H9 (cell line): ENCODE measurements around the gene EML3. TPM values are rescaled to one million over a fixed set of nuclear protein-coding genes. Genes with fewer than 3 reads are reported as not detected.

ENCODE experiments used
- DNase-seq: peaks from one replicate; pipeline ENCODE4 v3.0.0-alpha.2; 2017
- H2AFZ ChIP-seq: one replicate; pipeline ENCODE4 v1.6.1; 2013; ENCODE audit warnings: mild to moderate bottlenecking, low read length, control low read depth, moderate library complexity
- H2AK5ac ChIP-seq: 2 replicates; pipeline ENCODE4 v1.6.1; 2013; ENCODE audit warnings: low read length, control low read depth, mixed read lengths; ENCODE audit not compliant: insufficient read length
- H2BK120ac ChIP-seq: one replicate; pipeline ENCODE4 v1.6.1; 2013; ENCODE audit warnings: low read depth, mild to moderate bottlenecking, low read length, control low read depth, inconsistent platforms; ENCODE audit not compliant: poor library complexity, severe bottlenecking
- H2BK12ac ChIP-seq: 2 replicates; pipeline ENCODE4 v1.6.1; 2013; ENCODE audit warnings: low read length, control low read depth, mixed read lengths, low read depth; ENCODE audit not compliant: insufficient read length
- H2BK15ac ChIP-seq: 2 replicates; pipeline ENCODE4 v1.6.1; 2013; ENCODE audit warnings: low read depth, low read length, control low read depth
- H2BK20ac ChIP-seq: one replicate; pipeline ENCODE4 v1.6.1; 2013; ENCODE audit warnings: low read depth, mild to moderate bottlenecking, low read length, control low read depth, inconsistent platforms; ENCODE audit not compliant: poor library complexity, severe bottlenecking
- H2BK5ac ChIP-seq: 2 replicates; pipeline ENCODE4 v1.6.1; 2013; ENCODE audit warnings: low read length, control low read depth, mixed read lengths; ENCODE audit not compliant: insufficient read length
- H3K14ac ChIP-seq: 2 replicates; pipeline ENCODE4 v1.6.1; 2013; ENCODE audit warnings: low read length, control low read depth; ENCODE audit not compliant: insufficient read depth
- H3K18ac ChIP-seq: 2 replicates; pipeline ENCODE4 v1.6.1; 2013; ENCODE audit warnings: low read depth, mild to moderate bottlenecking, mixed read lengths, low read length, control low read depth; ENCODE audit not compliant: insufficient read length
- H3K23ac ChIP-seq: 2 replicates; pipeline ENCODE4 v1.6.1; 2013; ENCODE audit warnings: low read length, control low read depth, mixed read lengths, low read depth; ENCODE audit not compliant: insufficient read length
- H3K23me2 ChIP-seq: 2 replicates; pipeline ENCODE4 v1.6.1; 2013; ENCODE audit warnings: low read depth, mild to moderate bottlenecking, mixed read lengths, low read length, control low read depth; ENCODE audit not compliant: insufficient read length, poor library complexity, severe bottlenecking
- H3K27ac ChIP-seq: 2 replicates; pipeline ENCODE4 v1.5.1; 2013; ENCODE audit warnings: low read length, control low read depth, mixed read lengths, low read depth; ENCODE audit not compliant: insufficient read length
- H3K27me3 ChIP-seq: 2 replicates; pipeline ENCODE4 v1.6.1; 2013; ENCODE audit warnings: low read length, control low read depth, inconsistent platforms; ENCODE audit not compliant: insufficient read depth
- H3K4ac ChIP-seq: 2 replicates; pipeline ENCODE4 v1.6.1; 2013; ENCODE audit warnings: low read depth, mild to moderate bottlenecking, control low read depth, inconsistent platforms, low read length, moderate library complexity
- H3K4me1 ChIP-seq: 2 replicates; pipeline ENCODE4 v1.6.1; 2013; ENCODE audit warnings: low read length, control low read depth, inconsistent platforms; ENCODE audit not compliant: insufficient read depth
- H3K4me2 ChIP-seq: 2 replicates; pipeline ENCODE4 v1.6.1; 2013; ENCODE audit warnings: low read length, control low read depth, mixed read lengths; ENCODE audit not compliant: insufficient read length, insufficient read depth
- H3K56ac ChIP-seq: 2 replicates; pipeline ENCODE4 v1.6.1; 2013; ENCODE audit warnings: low read depth, mild to moderate bottlenecking, mixed read lengths, low read length, control low read depth; ENCODE audit not compliant: insufficient read length
- H3K79me1 ChIP-seq: 2 replicates; pipeline ENCODE4 v1.6.1; 2013; ENCODE audit warnings: low read depth, mild to moderate bottlenecking, moderate library complexity, low read length, control low read depth, inconsistent platforms; ENCODE audit not compliant: insufficient read depth, poor library complexity, severe bottlenecking
- H3K79me2 ChIP-seq: 2 replicates; pipeline ENCODE4 v1.6.1; 2013; ENCODE audit warnings: low read length, control low read depth, inconsistent platforms; ENCODE audit not compliant: insufficient read depth
- H3K9ac ChIP-seq: 2 replicates; pipeline ENCODE4 v1.6.1; 2013; ENCODE audit warnings: low read length, control low read depth, mixed read lengths; ENCODE audit not compliant: insufficient read length; ENCODE audit errors: extremely low read depth
- H3K9me3 ChIP-seq: one replicate; pipeline ENCODE4 v1.6.1; 2013; ENCODE audit warnings: low read depth, low read length, inconsistent platforms; ENCODE audit not compliant: control insufficient read depth
- H3T11ph ChIP-seq: one replicate; pipeline ENCODE4 v1.6.1; 2013; ENCODE audit warnings: mild to moderate bottlenecking, low read length, control low read depth, inconsistent platforms
- H4K20me1 ChIP-seq: one replicate; pipeline ENCODE4 v1.6.1; 2013; ENCODE audit not compliant: control insufficient read depth, insufficient read length, insufficient read depth
- H4K5ac ChIP-seq: 2 replicates; pipeline ENCODE4 v1.6.1; 2013; ENCODE audit warnings: low read depth, mild to moderate bottlenecking, mixed read lengths, low read length, control low read depth; ENCODE audit not compliant: insufficient read length
- H4K8ac ChIP-seq: replicated peaks from 2 replicates; pipeline ENCODE4 v1.6.1; 2013; ENCODE audit warnings: low read length, control low read depth, mixed read lengths, low read depth; ENCODE audit not compliant: insufficient read length
- H4K91ac ChIP-seq: 2 replicates; pipeline ENCODE4 v1.6.1; 2013; ENCODE audit warnings: low read depth, mild to moderate bottlenecking, moderate library complexity, mixed read lengths, low read length, control low read depth; ENCODE audit not compliant: insufficient read length
- H3K27ac Mint-ChIP-seq, 3 experiments: 2 replicates in 2 of 3; 3 replicates in 1 of 3; pipeline ENCODE4 v1.8.0; 2020 to 2021; ENCODE audit warnings: mixed read lengths in 3 of 3, mild to moderate bottlenecking in 1 of 3, moderate library complexity in 1 of 3
- H3K27me3 Mint-ChIP-seq: 2 replicates; pipeline ENCODE4 v1.8.0; 2021; ENCODE audit warnings: low read depth, mild to moderate bottlenecking, moderate library complexity, mixed read lengths
- H3K36me3 Mint-ChIP-seq, 3 experiments: 2 replicates in 2 of 3; 3 replicates in 1 of 3; pipeline ENCODE4 v1.8.0; 2020 to 2021; ENCODE audit warnings: low read depth in 3 of 3, mixed read lengths in 3 of 3; ENCODE audit not compliant: insufficient read depth in 1 of 3
- H3K4me1 Mint-ChIP-seq, 2 experiments: 2 replicates each; pipeline ENCODE4 v1.8.0; 2020; ENCODE audit warnings: mixed read lengths in 2 of 2
- H3K4me3 Mint-ChIP-seq, 2 experiments: 2 replicates in 1 of 2; 3 replicates in 1 of 2; pipeline ENCODE4 v1.8.0; 2020 to 2021; ENCODE audit warnings: mild to moderate bottlenecking in 2 of 2, mixed read lengths in 2 of 2, moderate library complexity in 1 of 2
- H3K9me3 Mint-ChIP-seq, 2 experiments: 2 replicates in 1 of 2; 3 replicates in 1 of 2; pipeline ENCODE4 v1.8.0; 2020; ENCODE audit warnings: mild to moderate bottlenecking in 2 of 2, mixed read lengths in 2 of 2, moderate library complexity in 1 of 2
- CTCF ChIP-seq: fragments of 200-600 bp; sonication (generic); conservative IDR thresholded peaks from 3 replicates; pipeline ENCODE4 v1.8.0; 2021; ENCODE audit warnings: antibody characterized with exemption, mild to moderate bottlenecking
- WGBS: extraction: QIAGEN DNeasy Blood & Tissue Kit; methylation state at CpG from one replicate; pipeline ENCODE4 v1.1.7; 2013; ENCODE audit warnings: missing lambda C conversion rate, low lambda C conversion rate, mixed read lengths; ENCODE audit not compliant: insufficient read length; ENCODE audit errors: extremely low coverage; 5-methylcytosine and 5-hydroxymethylcytosine counted together
- total RNA-seq: library from RNA; stranded (reverse); gene quantifications from 2 replicates; pipeline ENCODE4 v1.2.1, GENCODE V29; 2021

EML3 gene
- total RNA-seq, 1 experiment from 2014 or later: 35.3 TPM

- H3K27me3 ChIP-seq: peaks cover 3% of the 10 kb centered on the region; the same call in 1 of the 2 replicates
- no CpG with 5 or more reads among the region's 8 CpGs for WGBS
- H3K27ac ChIP-seq: no peak overlapping the region
- H3K9me3 ChIP-seq: no peaks in the 10 kb centered on the region
- Mint-ChIP-seq H3K36me3 (peaks cover 7 to 36% (median 27%) of the 10 kb centered on the region in 3 experiments), H3K27me3 (peaks cover 26% of the 10 kb centered on the region), H3K4me3 (peak overlapping the region in 1 of 2 experiments; percentile 39; a peak in 1 of 5 replicates), H3K4me1 (peaks cover 51 to 65% of the 10 kb centered on the region in 2 experiments), H3K9me3 (no peaks in the 10 kb centered on the region; a peak in 1 of 5 replicates), H3K27ac (peak overlapping the region; percentile 71 to 95 (median 90); a peak in 3 of 7 replicates)
- H3K79me1 ChIP-seq: no peaks in the 10 kb centered on the region
- H2BK120ac ChIP-seq: no peak overlapping the region
- H3K4me1 ChIP-seq: peaks cover 22% of the 10 kb centered on the region; the same call in 1 of the 2 replicates
- H2BK12ac ChIP-seq: no peak overlapping the region
- peak overlapping the region; percentile 54 for H3K18ac ChIP-seq
- no peak overlapping the region for H2BK5ac ChIP-seq
- no peak overlapping the region for H2BK20ac ChIP-seq
- no peak overlapping the region for H2BK15ac ChIP-seq
- H2AFZ ChIP-seq: no peak overlapping the region
- H3K14ac ChIP-seq: peak overlapping the region; percentile 55
- no peak overlapping the region for H2AK5ac ChIP-seq
- H3K79me2 ChIP-seq: no peaks in the 10 kb centered on the region
- no peaks in the 10 kb centered on the region for H3K23me2 ChIP-seq
- H4K5ac ChIP-seq: no peak overlapping the region
- no peak overlapping the region for H4K91ac ChIP-seq
- H3K4me2 ChIP-seq: peak overlapping the region; percentile 44
- DNase-seq: no peak
- H4K8ac ChIP-seq: no peak overlapping the region
- no peak overlapping the region for H3K56ac ChIP-seq
- no peak overlapping the region for H3K9ac ChIP-seq
- no peak for TF ChIP-seq CTCF
- H3K23ac ChIP-seq: no peak overlapping the region
- no peak overlapping the region for H3K4ac ChIP-seq
- H4K20me1 ChIP-seq: peaks cover 2% of the 10 kb centered on the region
- H3T11ph ChIP-seq: no peak overlapping the region
Measured at GRCh38 chr11:62553839-62554361, 58.7 kb downstream of the EML3 start.
